GM12892 (cell line): Measurements from ENCODE around the gene MTPN.

Experiments
- POLR2AphosphoS5 ChIP-seq: IDR thresholded peaks from 2 replicates; pipeline ENCODE4 v1.6.1; 2011; ENCODE audit warnings: low read depth, low read length, control low read depth
- TAF1 ChIP-seq: IDR thresholded peaks from 2 replicates; pipeline ENCODE4 v1.6.1; 2011; ENCODE audit warnings: low read depth, mild to moderate bottlenecking, control low read depth, low read length, borderline replicate concordance

- TF ChIP-seq TAF1 (no peak), POLR2AphosphoS5 (no peak)
Measured at GRCh38 chr7:135943134-135943879, 33.9 kb downstream of the MTPN start.
